ENCODE results near the gene WDR6.

The WDR6 gene, protein sequence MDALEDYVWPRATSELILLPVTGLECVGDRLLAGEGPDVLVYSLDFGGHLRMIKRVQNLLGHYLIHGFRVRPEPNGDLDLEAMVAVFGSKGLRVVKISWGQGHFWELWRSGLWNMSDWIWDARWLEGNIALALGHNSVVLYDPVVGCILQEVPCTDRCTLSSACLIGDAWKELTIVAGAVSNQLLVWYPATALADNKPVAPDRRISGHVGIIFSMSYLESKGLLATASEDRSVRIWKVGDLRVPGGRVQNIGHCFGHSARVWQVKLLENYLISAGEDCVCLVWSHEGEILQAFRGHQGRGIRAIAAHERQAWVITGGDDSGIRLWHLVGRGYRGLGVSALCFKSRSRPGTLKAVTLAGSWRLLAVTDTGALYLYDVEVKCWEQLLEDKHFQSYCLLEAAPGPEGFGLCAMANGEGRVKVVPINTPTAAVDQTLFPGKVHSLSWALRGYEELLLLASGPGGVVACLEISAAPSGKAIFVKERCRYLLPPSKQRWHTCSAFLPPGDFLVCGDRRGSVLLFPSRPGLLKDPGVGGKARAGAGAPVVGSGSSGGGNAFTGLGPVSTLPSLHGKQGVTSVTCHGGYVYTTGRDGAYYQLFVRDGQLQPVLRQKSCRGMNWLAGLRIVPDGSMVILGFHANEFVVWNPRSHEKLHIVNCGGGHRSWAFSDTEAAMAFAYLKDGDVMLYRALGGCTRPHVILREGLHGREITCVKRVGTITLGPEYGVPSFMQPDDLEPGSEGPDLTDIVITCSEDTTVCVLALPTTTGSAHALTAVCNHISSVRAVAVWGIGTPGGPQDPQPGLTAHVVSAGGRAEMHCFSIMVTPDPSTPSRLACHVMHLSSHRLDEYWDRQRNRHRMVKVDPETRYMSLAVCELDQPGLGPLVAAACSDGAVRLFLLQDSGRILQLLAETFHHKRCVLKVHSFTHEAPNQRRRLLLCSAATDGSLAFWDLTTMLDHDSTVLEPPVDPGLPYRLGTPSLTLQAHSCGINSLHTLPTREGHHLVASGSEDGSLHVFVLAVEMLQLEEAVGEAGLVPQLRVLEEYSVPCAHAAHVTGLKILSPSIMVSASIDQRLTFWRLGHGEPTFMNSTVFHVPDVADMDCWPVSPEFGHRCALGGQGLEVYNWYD

DNA sequence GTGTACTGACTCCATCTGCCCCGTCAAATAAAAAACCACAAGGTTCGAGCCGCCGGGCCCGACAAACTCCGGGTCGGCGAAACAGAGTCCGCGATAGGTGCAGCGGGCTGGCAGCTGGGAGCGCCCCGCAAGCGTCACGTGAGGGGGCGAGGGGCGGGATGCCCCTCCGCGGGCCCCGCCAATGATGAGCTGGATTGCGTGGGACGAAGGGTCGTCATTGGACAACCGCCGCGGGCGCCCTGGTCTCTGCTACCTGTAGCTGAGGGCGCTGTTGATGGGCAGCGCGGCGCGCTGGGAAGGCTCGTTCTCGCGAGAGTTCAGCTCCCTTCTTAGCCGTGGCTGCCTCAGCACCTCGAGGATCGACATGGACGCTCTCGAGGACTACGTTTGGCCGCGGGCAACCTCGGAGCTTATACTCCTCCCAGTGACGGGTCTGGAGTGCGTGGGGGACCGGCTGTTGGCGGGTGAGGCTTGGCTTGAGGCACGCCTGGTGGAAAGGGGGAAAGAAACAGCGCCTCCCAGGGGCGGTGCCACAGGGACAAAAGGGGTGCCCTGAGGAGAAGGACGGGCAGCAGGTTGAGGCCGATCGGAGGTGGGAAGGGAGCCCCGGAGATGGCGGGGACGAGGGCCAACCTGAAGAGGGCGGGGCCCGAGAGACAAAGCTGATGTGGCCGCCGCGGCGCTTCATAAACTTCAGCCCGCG is at the start of gene WDR6:
WDR6 (plus strand) TSS at position 324 of the 703 bp plus-strand sequence; CDS start at position 365, 41 bp downstream.
- no peak for FAIRE-seq
- DNase-seq (ENCODE audit: insufficient read length, low spot score), result peak; percentile 98
- TF ChIP-seq, protein P1, sequence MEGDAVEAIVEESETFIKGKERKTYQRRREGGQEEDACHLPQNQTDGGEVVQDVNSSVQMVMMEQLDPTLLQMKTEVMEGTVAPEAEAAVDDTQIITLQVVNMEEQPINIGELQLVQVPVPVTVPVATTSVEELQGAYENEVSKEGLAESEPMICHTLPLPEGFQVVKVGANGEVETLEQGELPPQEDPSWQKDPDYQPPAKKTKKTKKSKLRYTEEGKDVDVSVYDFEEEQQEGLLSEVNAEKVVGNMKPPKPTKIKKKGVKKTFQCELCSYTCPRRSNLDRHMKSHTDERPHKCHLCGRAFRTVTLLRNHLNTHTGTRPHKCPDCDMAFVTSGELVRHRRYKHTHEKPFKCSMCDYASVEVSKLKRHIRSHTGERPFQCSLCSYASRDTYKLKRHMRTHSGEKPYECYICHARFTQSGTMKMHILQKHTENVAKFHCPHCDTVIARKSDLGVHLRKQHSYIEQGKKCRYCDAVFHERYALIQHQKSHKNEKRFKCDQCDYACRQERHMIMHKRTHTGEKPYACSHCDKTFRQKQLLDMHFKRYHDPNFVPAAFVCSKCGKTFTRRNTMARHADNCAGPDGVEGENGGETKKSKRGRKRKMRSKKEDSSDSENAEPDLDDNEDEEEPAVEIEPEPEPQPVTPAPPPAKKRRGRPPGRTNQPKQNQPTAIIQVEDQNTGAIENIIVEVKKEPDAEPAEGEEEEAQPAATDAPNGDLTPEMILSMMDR (IDR thresholded peaks at IDR 0.05; ENCODE audit: insufficient read depth, missing control alignments), result peak; percentile 34

DNA sequence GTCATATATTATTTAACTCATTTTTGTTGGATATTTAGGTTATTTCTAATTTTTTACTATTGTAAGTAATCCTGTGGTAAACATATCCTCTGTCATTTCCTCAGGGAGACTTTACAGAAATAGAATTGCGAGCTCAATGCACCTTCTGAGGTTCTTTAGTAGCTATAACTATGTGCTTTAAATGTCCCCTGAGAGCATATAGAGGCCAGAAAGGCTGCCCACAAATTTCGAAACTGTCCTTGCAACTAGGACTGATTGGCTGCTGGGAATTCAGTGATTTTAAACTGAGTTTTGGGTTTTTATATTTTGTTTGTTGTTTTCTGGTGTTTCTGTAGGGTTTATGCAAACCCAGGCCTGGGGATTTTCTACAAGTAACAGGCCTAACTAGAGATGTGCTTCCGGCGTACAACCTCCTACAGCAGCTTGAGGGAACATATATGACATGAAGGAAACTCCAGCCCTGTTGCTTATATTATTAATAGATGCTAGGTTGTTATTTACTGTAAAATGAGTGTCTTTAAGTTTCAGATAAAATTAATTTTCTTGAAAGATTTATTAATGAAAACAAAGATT is 46.3 kb upstream of the WDR6 start:
- DNase-seq (ENCODE audit: insufficient read length, low spot score), result no peak
- TF ChIP-seq, protein P1 (IDR thresholded peaks at IDR 0.05; ENCODE audit: insufficient read depth, missing control alignments), result no peak
- FAIRE-seq, result no peak

DNA sequence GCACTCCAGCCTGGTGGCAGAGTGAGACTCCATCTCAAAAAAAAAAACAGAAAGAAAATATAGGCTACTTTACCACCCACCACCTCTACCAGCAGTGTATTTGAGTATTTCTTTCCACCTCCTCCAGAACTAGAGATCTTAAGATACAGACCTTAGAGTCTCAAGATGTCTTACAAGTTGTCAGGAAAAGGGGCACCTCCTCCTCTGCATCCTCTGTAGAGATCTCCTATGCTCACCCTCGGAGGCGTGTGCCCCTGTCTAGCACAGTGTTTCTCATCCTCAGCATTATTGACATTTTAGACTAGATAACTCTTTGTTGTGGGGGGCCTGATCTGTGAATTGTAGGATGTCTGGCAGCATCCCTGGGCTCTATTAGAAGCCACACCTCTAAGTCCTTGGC is 44.9 kb upstream of the WDR6 start:
- DNase-seq (ENCODE audit: insufficient read length, low spot score) (no peak), FAIRE-seq (no peak)
- TF ChIP-seq, protein P1 (IDR thresholded peaks at IDR 0.05; ENCODE audit: insufficient read depth, missing control alignments), result no peak

DNA sequence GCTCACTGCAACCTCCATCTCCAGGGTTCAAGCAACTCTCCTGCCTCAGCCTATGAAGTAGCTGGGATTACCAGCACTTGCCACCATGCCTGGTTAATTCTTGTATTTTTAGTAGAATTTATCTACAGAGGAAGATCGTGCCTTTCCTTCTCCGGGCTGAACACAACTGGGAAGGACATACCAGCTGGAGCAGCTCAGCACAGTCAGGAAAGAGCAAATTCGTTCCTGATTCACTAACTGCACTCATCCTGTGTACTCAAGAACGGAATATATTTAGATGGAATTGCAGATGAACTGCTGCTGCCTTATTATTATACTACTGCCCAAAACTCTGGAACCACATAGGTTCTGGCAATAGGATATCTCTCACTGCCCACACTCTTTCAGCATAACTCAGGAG is 44.3 kb upstream of the WDR6 start:
- no peak for FAIRE-seq
- TF ChIP-seq, protein P1 (IDR thresholded peaks at IDR 0.05; ENCODE audit: insufficient read depth, missing control alignments), result no peak
- DNase-seq (ENCODE audit: insufficient read length, low spot score), result no peak

DNA sequence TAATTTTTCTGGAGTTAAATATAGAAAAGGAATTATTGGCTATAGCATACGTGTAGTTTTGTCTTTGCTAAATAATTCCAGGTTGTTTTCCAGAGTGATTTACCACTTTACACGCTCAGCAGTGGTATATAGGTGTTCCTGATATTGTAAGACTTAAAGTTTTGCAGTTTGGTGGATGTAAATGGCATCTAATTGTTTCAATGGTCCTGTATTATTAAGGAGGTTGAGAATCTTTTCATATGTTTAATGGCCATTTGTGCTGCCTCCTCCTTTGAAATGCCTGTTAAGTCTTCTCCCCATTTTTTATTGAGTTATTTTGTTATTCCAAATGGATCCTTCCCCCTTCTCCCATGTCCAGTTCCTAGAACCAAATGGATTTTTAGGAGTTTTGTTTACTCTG is 43.6 kb upstream of the WDR6 start:
- DNase-seq (ENCODE audit: insufficient read length, low spot score), result no peak
- no peak for FAIRE-seq
- TF ChIP-seq, protein P1 (IDR thresholded peaks at IDR 0.05; ENCODE audit: insufficient read depth, missing control alignments), result no peak

DNA sequence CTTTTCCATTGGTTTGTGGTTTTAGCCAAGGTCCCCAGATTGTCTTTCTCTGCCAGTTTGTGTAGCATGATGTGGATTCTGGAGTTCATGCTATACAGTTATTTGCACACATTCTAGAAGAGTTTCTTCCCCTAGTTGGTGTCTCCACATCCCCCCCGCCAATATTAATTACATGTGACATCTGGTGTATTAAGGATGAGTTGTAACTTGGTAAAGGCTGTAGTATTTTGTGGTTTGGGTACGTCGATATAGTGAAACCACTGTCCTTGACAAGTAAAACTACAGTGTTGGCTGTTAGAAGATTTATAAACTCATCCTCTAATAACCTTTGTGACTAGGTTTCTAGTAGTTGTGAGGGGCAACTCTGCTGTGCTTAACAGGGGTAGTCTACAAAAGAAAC is 40.8 kb upstream of the WDR6 start:
- FAIRE-seq, result no peak
- TF ChIP-seq, protein P1 (IDR thresholded peaks at IDR 0.05; ENCODE audit: insufficient read depth, missing control alignments), result no peak
- no peak for DNase-seq (ENCODE audit: insufficient read length, low spot score)

Measured in D721Med (cell line).